ENCODE results near the gene PITRM1.

The PITRM1 gene

GRCh38 chr10:3207351-3207750 lies 34.8 kb upstream of the PITRM1 start:
- no peak for DNase-seq (ENCODE audit: low spot score)
- TF ChIP-seq, protein P1, sequence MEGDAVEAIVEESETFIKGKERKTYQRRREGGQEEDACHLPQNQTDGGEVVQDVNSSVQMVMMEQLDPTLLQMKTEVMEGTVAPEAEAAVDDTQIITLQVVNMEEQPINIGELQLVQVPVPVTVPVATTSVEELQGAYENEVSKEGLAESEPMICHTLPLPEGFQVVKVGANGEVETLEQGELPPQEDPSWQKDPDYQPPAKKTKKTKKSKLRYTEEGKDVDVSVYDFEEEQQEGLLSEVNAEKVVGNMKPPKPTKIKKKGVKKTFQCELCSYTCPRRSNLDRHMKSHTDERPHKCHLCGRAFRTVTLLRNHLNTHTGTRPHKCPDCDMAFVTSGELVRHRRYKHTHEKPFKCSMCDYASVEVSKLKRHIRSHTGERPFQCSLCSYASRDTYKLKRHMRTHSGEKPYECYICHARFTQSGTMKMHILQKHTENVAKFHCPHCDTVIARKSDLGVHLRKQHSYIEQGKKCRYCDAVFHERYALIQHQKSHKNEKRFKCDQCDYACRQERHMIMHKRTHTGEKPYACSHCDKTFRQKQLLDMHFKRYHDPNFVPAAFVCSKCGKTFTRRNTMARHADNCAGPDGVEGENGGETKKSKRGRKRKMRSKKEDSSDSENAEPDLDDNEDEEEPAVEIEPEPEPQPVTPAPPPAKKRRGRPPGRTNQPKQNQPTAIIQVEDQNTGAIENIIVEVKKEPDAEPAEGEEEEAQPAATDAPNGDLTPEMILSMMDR (IDR thresholded peaks at IDR 0.05; ENCODE audit: extremely low read depth, insufficient read depth, missing control alignments): no peak
- in situ Hi-C loops (cut with MboI; ENCODE audit: low pct_unique_long_range_greater_than_20kb, low sequenced_read_pairs, unreplicated experiment): no loop called here

GRCh38 chr10:3206511-3207157 lies 34.1 kb upstream of the PITRM1 start:
- TF ChIP-seq, protein P1 (IDR thresholded peaks at IDR 0.05; ENCODE audit: extremely low read depth, insufficient read depth, missing control alignments): no peak
- DNase-seq (ENCODE audit: low spot score): no peak
- in situ Hi-C loops (cut with MboI; ENCODE audit: low pct_unique_long_range_greater_than_20kb, low sequenced_read_pairs, unreplicated experiment): no loop called here

GRCh38 chr10:3203972-3204371 lies 31.4 kb upstream of the PITRM1 start:
- in situ Hi-C loops (cut with MboI; ENCODE audit: low pct_unique_long_range_greater_than_20kb, low sequenced_read_pairs, unreplicated experiment): no loop called here
- TF ChIP-seq, protein P1 (IDR thresholded peaks at IDR 0.05; ENCODE audit: extremely low read depth, insufficient read depth, missing control alignments): no peak
- DNase-seq (ENCODE audit: low spot score): no peak

DNA sequence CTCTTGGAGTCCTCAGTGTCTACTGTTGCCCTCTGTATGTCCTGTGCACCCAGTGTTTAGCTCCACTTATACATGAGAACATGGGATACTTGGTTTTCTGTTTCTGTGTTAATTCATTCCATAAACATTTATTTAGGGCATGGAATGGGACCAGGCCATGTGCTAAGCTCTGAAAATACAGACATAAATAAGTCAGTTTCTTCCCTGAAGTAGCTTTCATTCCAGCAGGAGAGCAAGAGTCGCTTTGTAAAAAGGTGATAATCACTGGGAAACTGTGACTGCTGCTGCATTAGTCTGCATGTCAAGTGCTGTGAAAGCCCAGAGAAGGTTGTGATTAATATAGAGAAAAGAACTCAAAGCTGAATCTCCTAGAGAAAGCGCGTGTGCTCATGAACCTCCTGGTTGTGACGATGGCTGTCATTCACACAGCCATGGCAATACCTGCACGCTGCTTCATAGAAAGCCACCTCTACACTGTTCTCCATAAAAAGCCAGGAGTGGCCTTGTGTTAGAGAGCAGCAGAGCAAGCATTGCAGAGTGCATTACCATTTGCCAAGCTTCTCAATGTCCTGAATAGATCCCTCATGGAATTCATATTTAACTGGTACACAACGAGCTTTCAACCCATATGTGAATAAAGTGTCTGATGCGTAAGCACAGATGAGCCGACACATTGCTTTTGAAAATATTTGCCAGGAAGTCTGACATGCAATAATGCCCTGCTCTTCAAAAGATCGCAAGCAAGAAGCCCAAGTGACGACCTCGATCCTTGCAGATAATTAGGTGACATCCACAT lies 30.6 kb upstream of the PITRM1 start:
- in situ Hi-C loops (cut with MboI; ENCODE audit: low pct_unique_long_range_greater_than_20kb, low sequenced_read_pairs, unreplicated experiment): no loop called here
- no peak for DNase-seq (ENCODE audit: low spot score)
- TF ChIP-seq, protein P1 (IDR thresholded peaks at IDR 0.05; ENCODE audit: extremely low read depth, insufficient read depth, missing control alignments): no peak

DNA sequence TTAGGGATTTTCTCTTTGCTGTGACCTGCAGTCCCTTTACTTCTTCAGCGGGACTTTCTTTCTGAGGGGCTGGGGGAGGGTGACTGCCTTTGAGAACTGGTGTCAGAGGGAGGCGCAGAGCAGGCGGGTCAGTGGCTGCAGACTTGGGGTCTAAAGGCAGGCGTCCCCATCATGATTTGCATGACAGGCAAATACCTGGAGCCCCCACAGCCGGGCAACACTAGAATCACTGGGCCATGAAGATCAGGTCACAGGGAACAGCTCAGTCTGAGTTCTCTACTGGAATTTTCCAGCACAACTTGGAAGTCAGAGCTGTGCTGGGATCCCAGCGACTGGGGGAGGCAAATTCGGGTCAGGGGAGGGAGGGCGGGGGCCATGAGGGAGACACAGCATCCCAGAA lies 29.2 kb upstream of the PITRM1 start:
- no peak for DNase-seq (ENCODE audit: low spot score)
- TF ChIP-seq, protein P1 (IDR thresholded peaks at IDR 0.05; ENCODE audit: extremely low read depth, insufficient read depth, missing control alignments): no peak
- in situ Hi-C loops (cut with MboI; ENCODE audit: low pct_unique_long_range_greater_than_20kb, low sequenced_read_pairs, unreplicated experiment): no loop called here

GRCh38 chr10:3199488-3199887 lies 26.9 kb upstream of the PITRM1 start:
- TF ChIP-seq, protein P1 (IDR thresholded peaks at IDR 0.05; ENCODE audit: extremely low read depth, insufficient read depth, missing control alignments): no peak

More at GRCh38 chr10:3199488-3199887, 26.9 kb upstream of the PITRM1 start:
- in situ Hi-C loops (cut with MboI; ENCODE audit: low pct_unique_long_range_greater_than_20kb, low sequenced_read_pairs, unreplicated experiment): no loop called here
- DNase-seq (ENCODE audit: low spot score): no peak

All from GM13977 (cell line).